K562 (cell line): ENCODE data around the gene USP10. TPM values are rescaled to one million over a fixed set of nuclear protein-coding genes. Genes with fewer than 3 reads are reported as not detected.

Source experiments
- ATAC-seq: fragments of 200-7000 bp; cut with Tn5 transposase; 3 replicates; pipeline ENCODE4 v1.9.1; 2020; ENCODE audit warnings: moderate library complexity
- BruUV-seq: library from RNA; stranded (reverse); fragments of 400-500 nt; replicated peaks from 2 replicates; lab custom pipeline; 2021; lab: Mats Ljungman, UMichigan
- CTCF ChIA-PET: fragments of 300-600 bp; formaldehyde crosslinking; extraction: SDS; loops from one replicate; lab custom pipeline; 2021; ENCODE audit warnings: low intra/inter-chr PET ratio; lab: Yijun Ruan, JAX
- POLR2A ChIA-PET: fragments of 300-600, 350-650 bp; sonication (Branson Sonifier 250); formaldehyde crosslinking; extraction: SDS; loops from one replicate; lab custom pipeline; 2021; ENCODE audit warnings: antibody characterized with exemption, inconsistent platforms; lab: Yijun Ruan, JAX
- DNase-seq, 4 experiments: peaks; one replicate each; pipeline versions ENCODE4 v3.0.0 to v3.0.0-alpha.2; 2011 to 2018; ENCODE audit warnings: low spot score in 3 of 4, mixed read lengths in 3 of 4; ENCODE audit errors: extremely low read depth in 1 of 4
- FAIRE-seq: peaks from 2 replicates; lab custom pipeline; 2011; peaks lifted over from hg19 to GRCh38; lab: Jason Lieb, UNC
- H2AFZ ChIP-seq: 2 replicates; pipeline ENCODE4 v1.6.0; 2011; ENCODE audit warnings: low read depth, low read length, control low read depth, inconsistent platforms
- H3K27ac ChIP-seq: fragments of 200-600 bp; 3 replicates; pipeline ENCODE4 v1.8.0; 2011; ENCODE audit warnings: low read depth, mild to moderate bottlenecking, control low read depth, inconsistent platforms, low read length, moderate library complexity, mixed read lengths; ENCODE audit errors: extremely low read depth
- H3K27me3 ChIP-seq, 2 experiments: fragments of 300-600 bp in 1 of 2; 2 replicates in 1 of 2; 3 replicates in 1 of 2; pipeline versions ENCODE4 v1.6.0 to v1.8.0; 2011; ENCODE audit warnings: inconsistent platforms in 2 of 2, low read length in 2 of 2, mild to moderate bottlenecking in 1 of 2, mixed read lengths in 1 of 2, moderate library complexity in 1 of 2; ENCODE audit not compliant: control insufficient read depth in 2 of 2, insufficient read depth in 2 of 2
- H3K36me3 ChIP-seq: fragments of 300-600 bp; 3 replicates; pipeline ENCODE4 v1.8.0; 2011; ENCODE audit warnings: mild to moderate bottlenecking, low read length, inconsistent platforms; ENCODE audit not compliant: control insufficient read depth, insufficient read depth
- H3K4me1 ChIP-seq, 2 experiments: fragments of 200-600 bp in 1 of 2; replicated peaks in 1 of 2; 2 replicates in 1 of 2; 3 replicates in 1 of 2; pipeline versions ENCODE4 v1.5.1 to v1.8.0; 2011; ENCODE audit warnings: inconsistent platforms in 2 of 2, low read length in 2 of 2, mild to moderate bottlenecking in 1 of 2, mixed read lengths in 1 of 2, moderate library complexity in 1 of 2; ENCODE audit not compliant: control insufficient read depth in 2 of 2, insufficient read depth in 2 of 2
- H3K4me2 ChIP-seq: 2 replicates; pipeline ENCODE4 v1.6.1; 2011; ENCODE audit warnings: low read length, control low read depth, inconsistent platforms, mixed read lengths; ENCODE audit not compliant: insufficient read depth
- H3K4me3 ChIP-seq: fragments of 200-600 bp; sonication (generic), shearing (Covaris generic); 2 replicates; pipeline ENCODE4 v1.5.1; 2016; ENCODE audit warnings: control low read depth, inconsistent platforms
- H3K79me2 ChIP-seq: fragments of 200-600 bp; 3 replicates; pipeline ENCODE4 v1.8.0; 2011; ENCODE audit warnings: low read length, inconsistent platforms; ENCODE audit not compliant: control insufficient read depth, insufficient read depth
- H3K9ac ChIP-seq, 2 experiments: 2 replicates each; pipeline versions ENCODE4 v1.6.0 to v1.6.1; 2011; ENCODE audit warnings: low read depth in 2 of 2, low read length in 2 of 2, control low read depth in 1 of 2, inconsistent platforms in 1 of 2, mild to moderate bottlenecking in 1 of 2, mixed read lengths in 1 of 2; ENCODE audit not compliant: insufficient read depth in 1 of 2
- H3K9me1 ChIP-seq: one replicate; pipeline ENCODE4 v1.6.0; 2011; ENCODE audit warnings: inconsistent platforms, mild to moderate bottlenecking, low read length, moderate library complexity; ENCODE audit not compliant: control insufficient read depth, insufficient read depth
- H3K9me3 ChIP-seq: replicated peaks from 2 replicates; pipeline ENCODE4 v1.5.1; 2011; ENCODE audit warnings: low read depth, low read length, inconsistent platforms; ENCODE audit not compliant: control insufficient read depth, insufficient read depth
- H4K20me1 ChIP-seq: replicated peaks from 2 replicates; pipeline ENCODE4 v1.6.1; 2011; ENCODE audit warnings: low read length, inconsistent platforms, mixed read lengths; ENCODE audit not compliant: control insufficient read depth, insufficient read depth
- ADNP ChIP-seq: fragments of 200-800 bp; sonication (Bioruptor generic); IDR thresholded peaks from 2 replicates; pipeline ENCODE4 v1.6.1; 2016; ENCODE audit warnings: missing genetic modification characterization, missing compliant biosample characterization
- CREM ChIP-seq: IDR thresholded peaks from 2 replicates; pipeline ENCODE4 v1.6.1; 2014; ENCODE audit warnings: antibody characterized with exemption, low read depth
- FOXA1 ChIP-seq: fragments of 450-650 bp; IDR thresholded peaks from 2 replicates; pipeline ENCODE4 v1.6.1; 2016; ENCODE audit warnings: mild to moderate bottlenecking, borderline replicate concordance
- FOXA3 ChIP-seq, 2 experiments: fragments of 450-650 bp in 1 of 2; sonication (generic) in 1 of 2; formaldehyde crosslinking; IDR thresholded peaks in 1 of 2; conservative IDR thresholded peaks in 1 of 2; 2 replicates each; pipeline versions ENCODE4 v1.4.0 to v1.8.0; 2020 to 2022; ENCODE audit warnings: mild to moderate bottlenecking in 2 of 2, missing genetic modification reagents in 1 of 2
- FOXJ3 ChIP-seq: sonication (generic); formaldehyde crosslinking; IDR thresholded peaks from 2 replicates; pipeline ENCODE4 v1.4.0; 2020; ENCODE audit warnings: mild to moderate bottlenecking, missing genetic modification reagents
- HIVEP1 ChIP-seq: fragments of 250-450 bp; sonication (Bioruptor Pico); IDR thresholded peaks from 2 replicates; pipeline ENCODE4 v1.4.0; 2020; ENCODE audit warnings: mild to moderate bottlenecking
- HNRNPL ChIP-seq: fragments of 200-400 bp; formaldehyde crosslinking; IDR thresholded peaks from 2 replicates; pipeline ENCODE4 v1.6.1; 2017; ENCODE audit warnings: low read depth, mild to moderate bottlenecking, low read length
- KAT7 ChIP-seq: sonication (generic); formaldehyde crosslinking; IDR thresholded peaks from 2 replicates; pipeline ENCODE4 v1.8.0; 2022; ENCODE audit warnings: missing genetic modification reagents, mild to moderate bottlenecking, borderline replicate concordance
- NFXL1 ChIP-seq: fragments of 450-650 bp; formaldehyde crosslinking; IDR thresholded peaks from 2 replicates; pipeline ENCODE4 v1.4.0; 2021; ENCODE audit warnings: mild to moderate bottlenecking
- TCF7 ChIP-seq: sonication (generic); IDR thresholded peaks from 2 replicates; pipeline ENCODE4 v1.6.1; 2016; ENCODE audit warnings: antibody characterized with exemption, borderline replicate concordance
- U2AF1 ChIP-seq: fragments of 200-400 bp; formaldehyde crosslinking; optimal IDR thresholded peaks from 2 replicates; pipeline ENCODE3; 2017; ENCODE audit warnings: mild to moderate bottlenecking, low read depth, low read length, moderate library complexity
- ZNF785 ChIP-seq: fragments of 250-450 bp; sonication (Bioruptor Pico); IDR thresholded peaks from 2 replicates; pipeline ENCODE4 v1.4.0; 2020; ENCODE audit warnings: mild to moderate bottlenecking
- ZNF830 ChIP-seq: fragments of 250-450 bp; sonication (Bioruptor Pico); IDR thresholded peaks from 2 replicates; pipeline ENCODE4 v1.5.0; 2021; ENCODE audit warnings: mild to moderate bottlenecking
- WGBS: fragments of 100-300 bp; shearing (Covaris generic); methylation state at CpG from one replicate; pipeline ENCODE4 v1.1.6; 2016; ENCODE audit warnings: low coverage, mixed read lengths; ENCODE audit not compliant: insufficient coverage; ENCODE audit errors: missing lambda C conversion rate; 5-methylcytosine and 5-hydroxymethylcytosine counted together
- in situ Hi-C: fragments of 300-500 bp; cut with MboI; formaldehyde crosslinking; loops from 4 replicates; pipeline ENCODE4 v1.15.0; 2018; ENCODE audit warnings: inconsistent platforms, mixed read lengths
- intact Hi-C: fragments of 100-400 bp; cut with micrococcal nuclease; formaldehyde crosslinking; loops from 2 replicates; pipeline ENCODE4 v1.14.2; 2022
- polyA plus RNA-seq, 8 experiments: library from polyadenylated mRNA; depleted of rRNA in 4 of 8; stranded (reverse) in 5 of 8; unstranded in 3 of 8; fragments of >200 nt; fragmentation: Nextera tagmentation in 2 of 8; fragmentation: Illumina TruSeq in 1 of 8; extraction: Ambion mirVana in 2 of 8; extraction: Trizol in 1 of 8; gene quantifications; 2 replicates each; pipeline versions ENCODE4 v1.2.1 to v1.2.3, GENCODE V29; 2011 to 2014; ENCODE audit warnings: inconsistent platforms in 1 of 8, missing spikeins in 1 of 8
- total RNA-seq, 7 experiments: library from RNA; depleted of rRNA in 6 of 7; stranded (reverse); fragments of >200 nt in 6 of 7; fragmentation: Illumina TruSeq in 2 of 7; extraction: Trizol in 2 of 7; gene quantifications; 2 replicates each; pipeline versions ENCODE4 v1.2.1 to v1.2.3, GENCODE V29; 2011 to 2021; ENCODE audit warnings: low replicate concordance in 1 of 7
- TF ChIP-seq, protein P1 (sequence below): fragments of 250-450 bp; sonication (Bioruptor Pico); IDR thresholded peaks from 2 replicates; pipeline ENCODE4 v1.9.0; 2021; ENCODE audit warnings: mild to moderate bottlenecking
- TF ChIP-seq, protein P2 (sequence below): fragments of 450-650 bp; IDR thresholded peaks from one replicate; pipeline ENCODE4 v1.6.1; 2018; ENCODE audit warnings: mild to moderate bottlenecking, moderate library complexity; ENCODE audit not compliant: partially characterized antibody
- TF ChIP-seq, protein P3 (sequence below): IDR thresholded peaks from 3 replicates; pipeline ENCODE4 v1.6.1; 2011; ENCODE audit warnings: borderline replicate concordance, mild to moderate bottlenecking, moderate library complexity; ENCODE audit not compliant: insufficient read length; ENCODE audit errors: extremely low read depth

The USP10 gene
- total and polyA plus RNA-seq, 9 of the 15 experiments (the other 6 are each of a cell fraction or from before 2014, with no cell fraction given) = 61.7 to 197 (median 116) TPM

DNA sequence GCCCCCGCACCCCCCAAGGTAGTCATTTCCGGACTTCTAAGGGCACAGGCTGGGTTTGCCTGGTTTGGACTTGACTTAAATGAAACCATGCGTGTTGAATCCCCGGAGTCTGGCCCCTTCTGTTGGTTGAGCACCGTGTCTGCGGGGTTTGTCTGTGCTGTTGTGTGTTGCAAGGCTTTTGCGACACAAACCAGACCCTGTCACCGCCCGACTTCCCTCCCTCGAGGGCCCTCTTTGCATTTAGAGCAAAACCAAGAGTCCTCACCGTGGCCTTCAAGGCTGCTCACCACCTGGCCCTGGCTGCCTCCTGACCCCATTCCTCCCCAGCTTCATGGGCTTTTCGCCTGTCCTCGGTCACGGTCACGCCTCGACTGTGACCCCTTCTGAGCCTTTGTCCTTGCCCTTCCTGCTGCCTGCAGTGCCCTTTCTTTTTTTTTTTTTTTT lies 127.4 kb downstream of the USP10 start:
- POLR2A ChIA-PET = no interaction called here
- CTCF ChIA-PET = no interaction called here
- Histone ChIP-seq H3K9me1 (no peaks in the 10 kb centered on the region), H3K27me3 (peaks cover 53 to 70% of the 10 kb centered on the region in 2 experiments), H3K9me3 (no peaks in the 10 kb centered on the region), H3K36me3 (no peaks in the 10 kb centered on the region), H3K4me1 (no peaks in the 10 kb centered on the region), H3K4me2 (no peak overlapping the region), H3K27ac (no peak overlapping the region), H3K4me3 (no peak overlapping the region), H2AFZ (no peak overlapping the region), H3K9ac (no peak overlapping the region), H3K79me2 (no peaks in the 10 kb centered on the region), H4K20me1 (0 out of 2 replicates have a peak, but pooled peaks cover 6% of the 10 kb centered on the region)
- ATAC-seq (peak; percentile 32; the same call in 2 of the 3 replicates), FAIRE-seq (no peak), DNase-seq (no peak)
- intact Hi-C loops = no loop called here
- no peak for TF ChIP-seq FOXA1
- no peak for TF ChIP-seq CREM
- TF ChIP-seq TCF7 = no peak
- no peak for TF ChIP-seq ZNF785 (CRISPR knock-in tag)
- TF ChIP-seq FOXJ3 (CRISPR knock-in tag) = no peak
- TF ChIP-seq, protein P1, sequence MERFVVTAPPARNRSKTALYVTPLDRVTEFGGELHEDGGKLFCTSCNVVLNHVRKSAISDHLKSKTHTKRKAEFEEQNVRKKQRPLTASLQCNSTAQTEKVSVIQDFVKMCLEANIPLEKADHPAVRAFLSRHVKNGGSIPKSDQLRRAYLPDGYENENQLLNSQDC (CRISPR knock-in tag) = no peak
- TF ChIP-seq, protein P2, sequence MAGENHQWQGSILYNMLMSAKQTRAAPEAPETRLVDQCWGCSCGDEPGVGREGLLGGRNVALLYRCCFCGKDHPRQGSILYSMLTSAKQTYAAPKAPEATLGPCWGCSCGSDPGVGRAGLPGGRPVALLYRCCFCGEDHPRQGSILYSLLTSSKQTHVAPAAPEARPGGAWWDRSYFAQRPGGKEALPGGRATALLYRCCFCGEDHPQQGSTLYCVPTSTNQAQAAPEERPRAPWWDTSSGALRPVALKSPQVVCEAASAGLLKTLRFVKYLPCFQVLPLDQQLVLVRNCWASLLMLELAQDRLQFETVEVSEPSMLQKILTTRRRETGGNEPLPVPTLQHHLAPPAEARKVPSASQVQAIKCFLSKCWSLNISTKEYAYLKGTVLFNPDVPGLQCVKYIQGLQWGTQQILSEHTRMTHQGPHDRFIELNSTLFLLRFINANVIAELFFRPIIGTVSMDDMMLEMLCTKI = no peak
- no peak for TF ChIP-seq ADNP
- no peak for TF ChIP-seq FOXA3 (CRISPR knock-in tag; conservative IDR thresholded peaks at IDR 0.05 in 1 of 2, IDR thresholded peaks at IDR 0.05 in 1 of 2)
- no peak for TF ChIP-seq HIVEP1
- TF ChIP-seq NFXL1 (CRISPR knock-in tag) = no peak
- no peak for TF ChIP-seq KAT7 (CRISPR knock-in tag)
- TF ChIP-seq, protein P3, sequence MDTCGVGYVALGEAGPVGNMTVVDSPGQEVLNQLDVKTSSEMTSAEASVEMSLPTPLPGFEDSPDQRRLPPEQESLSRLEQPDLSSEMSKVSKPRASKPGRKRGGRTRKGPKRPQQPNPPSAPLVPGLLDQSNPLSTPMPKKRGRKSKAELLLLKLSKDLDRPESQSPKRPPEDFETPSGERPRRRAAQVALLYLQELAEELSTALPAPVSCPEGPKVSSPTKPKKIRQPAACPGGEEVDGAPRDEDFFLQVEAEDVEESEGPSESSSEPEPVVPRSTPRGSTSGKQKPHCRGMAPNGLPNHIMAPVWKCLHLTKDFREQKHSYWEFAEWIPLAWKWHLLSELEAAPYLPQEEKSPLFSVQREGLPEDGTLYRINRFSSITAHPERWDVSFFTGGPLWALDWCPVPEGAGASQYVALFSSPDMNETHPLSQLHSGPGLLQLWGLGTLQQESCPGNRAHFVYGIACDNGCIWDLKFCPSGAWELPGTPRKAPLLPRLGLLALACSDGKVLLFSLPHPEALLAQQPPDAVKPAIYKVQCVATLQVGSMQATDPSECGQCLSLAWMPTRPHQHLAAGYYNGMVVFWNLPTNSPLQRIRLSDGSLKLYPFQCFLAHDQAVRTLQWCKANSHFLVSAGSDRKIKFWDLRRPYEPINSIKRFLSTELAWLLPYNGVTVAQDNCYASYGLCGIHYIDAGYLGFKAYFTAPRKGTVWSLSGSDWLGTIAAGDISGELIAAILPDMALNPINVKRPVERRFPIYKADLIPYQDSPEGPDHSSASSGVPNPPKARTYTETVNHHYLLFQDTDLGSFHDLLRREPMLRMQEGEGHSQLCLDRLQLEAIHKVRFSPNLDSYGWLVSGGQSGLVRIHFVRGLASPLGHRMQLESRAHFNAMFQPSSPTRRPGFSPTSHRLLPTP = no peak
- TF ChIP-seq ZNF830 (CRISPR knock-in tag) = no peak
- no peak for TF ChIP-seq HNRNPL
- TF ChIP-seq U2AF1 = no peak
- WGBS = 13% methylated on average over 16 of the region's 16 CpGs
- in situ Hi-C loops = no loop called here
- BruUV-seq = no TSS peak
